ENCODE data around the gene MBD5. TPM values are rescaled to one million over a fixed set of nuclear protein-coding genes. Genes with fewer than 3 reads are reported as not detected.

Gene MBD5
- total RNA-seq, 2 donors from 2014 or later, result 38.2 to 44.7 TPM

GRCh38 chr2:148167241-148167766 lies 146.4 kb downstream of the MBD5 start:
- no peak for DNase-seq (ENCODE audit: low spot score)
- Histone ChIP-seq H3K9me3 (no peaks in the 10 kb centered on the region), H3K4me1 (replicated peaks) (no peaks in the 10 kb centered on the region), H3K4me3 (no peak overlapping the region), H3K27ac (no peak overlapping the region), H3K27me3 (replicated peaks; ENCODE audit: insufficient read depth) (no peaks in the 10 kb centered on the region), H3K36me3 (no peaks in the 10 kb centered on the region)
- intact Hi-C loops (cut with DNase I), result no loop called here
- TF ChIP-seq POLR2AphosphoS5 (IDR thresholded peaks at IDR 0.05) (no peak), POLR2A (IDR thresholded peaks at IDR 0.05) (no peak)
- TF ChIP-seq, protein P1, sequence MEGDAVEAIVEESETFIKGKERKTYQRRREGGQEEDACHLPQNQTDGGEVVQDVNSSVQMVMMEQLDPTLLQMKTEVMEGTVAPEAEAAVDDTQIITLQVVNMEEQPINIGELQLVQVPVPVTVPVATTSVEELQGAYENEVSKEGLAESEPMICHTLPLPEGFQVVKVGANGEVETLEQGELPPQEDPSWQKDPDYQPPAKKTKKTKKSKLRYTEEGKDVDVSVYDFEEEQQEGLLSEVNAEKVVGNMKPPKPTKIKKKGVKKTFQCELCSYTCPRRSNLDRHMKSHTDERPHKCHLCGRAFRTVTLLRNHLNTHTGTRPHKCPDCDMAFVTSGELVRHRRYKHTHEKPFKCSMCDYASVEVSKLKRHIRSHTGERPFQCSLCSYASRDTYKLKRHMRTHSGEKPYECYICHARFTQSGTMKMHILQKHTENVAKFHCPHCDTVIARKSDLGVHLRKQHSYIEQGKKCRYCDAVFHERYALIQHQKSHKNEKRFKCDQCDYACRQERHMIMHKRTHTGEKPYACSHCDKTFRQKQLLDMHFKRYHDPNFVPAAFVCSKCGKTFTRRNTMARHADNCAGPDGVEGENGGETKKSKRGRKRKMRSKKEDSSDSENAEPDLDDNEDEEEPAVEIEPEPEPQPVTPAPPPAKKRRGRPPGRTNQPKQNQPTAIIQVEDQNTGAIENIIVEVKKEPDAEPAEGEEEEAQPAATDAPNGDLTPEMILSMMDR (IDR thresholded peaks at IDR 0.05), result no peak

- 91% methylated on average over 1 of the region's 1 CpG for WGBS
- H3K4me3 ChIP-seq, result no peak overlapping the region
- intact Hi-C loops (cut with DNase I), result no loop called here
- no peak overlapping the region for H3K27ac ChIP-seq
- TF ChIP-seq POLR2A (IDR thresholded peaks at IDR 0.05), result no peak
- TF ChIP-seq, protein P1 (IDR thresholded peaks at IDR 0.05), result no peak
- TF ChIP-seq POLR2AphosphoS5 (IDR thresholded peaks at IDR 0.05), result no peak
- H3K9me3 ChIP-seq, result no peaks in the 10 kb centered on the region
- H3K36me3 ChIP-seq, result no peaks in the 10 kb centered on the region
- no peaks in the 10 kb centered on the region for H3K4me1 ChIP-seq (replicated peaks)
- no peak for DNase-seq (ENCODE audit: low spot score)
- H3K27me3 ChIP-seq (replicated peaks; ENCODE audit: insufficient read depth), result no peaks in the 10 kb centered on the region
These were observed 147.0 kb downstream of the MBD5 start for GRCh38 chr2:148167855-148168254.

DNA sequence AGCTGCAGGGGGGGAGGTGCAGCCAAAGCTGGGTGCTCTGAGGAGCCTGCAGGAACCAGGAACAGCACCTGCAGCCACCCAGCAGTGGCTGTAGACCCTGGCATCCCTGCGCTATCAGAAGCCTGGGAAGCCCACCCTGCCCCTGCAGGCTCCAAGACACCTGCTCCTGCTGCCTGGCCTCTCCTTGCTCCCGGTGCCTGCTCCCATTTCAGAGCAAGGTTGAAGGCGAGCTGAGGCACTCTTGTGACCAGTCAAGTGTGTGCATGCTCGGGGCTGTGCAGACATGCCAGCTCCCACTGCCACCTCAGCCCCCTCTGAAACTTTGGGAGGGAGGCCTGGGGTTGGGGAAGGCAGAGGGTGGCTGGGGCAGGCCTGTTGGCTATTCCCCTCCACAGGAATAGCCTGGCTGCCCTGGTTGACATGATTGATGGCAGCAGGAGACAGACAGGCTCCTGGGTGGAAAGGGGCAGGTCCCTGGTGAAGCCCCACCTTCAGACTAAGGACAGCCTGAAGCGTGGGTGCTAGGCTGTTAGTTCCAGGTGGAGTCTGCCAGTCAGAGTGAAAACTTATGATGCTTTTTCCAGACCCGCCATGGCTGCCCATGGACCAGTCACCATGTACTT lies 151.4 kb downstream of the MBD5 start:
- Histone ChIP-seq H3K4me1 (replicated peaks) (no peaks in the 10 kb centered on the region), H3K27me3 (replicated peaks; ENCODE audit: insufficient read depth) (no peaks in the 10 kb centered on the region), H3K36me3 (no peaks in the 10 kb centered on the region), H3K9me3 (no peaks in the 10 kb centered on the region), H3K27ac (no peak overlapping the region), H3K4me3 (no peak overlapping the region)
- TF ChIP-seq POLR2AphosphoS5 (IDR thresholded peaks at IDR 0.05), result no peak
- TF ChIP-seq POLR2A (IDR thresholded peaks at IDR 0.05), result no peak
- TF ChIP-seq, protein P1 (IDR thresholded peaks at IDR 0.05), result no peak
- WGBS, result 92% methylated on average over 5 of the region's 6 CpGs
- intact Hi-C loops (cut with DNase I), result no loop called here
- no peak for DNase-seq (ENCODE audit: low spot score)

GRCh38 chr2:148173168-148173567 lies 152.3 kb downstream of the MBD5 start:
- H3K36me3 ChIP-seq, result no peaks in the 10 kb centered on the region
- TF ChIP-seq POLR2A (IDR thresholded peaks at IDR 0.05), result no peak
- TF ChIP-seq, protein P1 (IDR thresholded peaks at IDR 0.05), result no peak
- TF ChIP-seq POLR2AphosphoS5 (IDR thresholded peaks at IDR 0.05), result no peak
- intact Hi-C loops (cut with DNase I), result no loop called here
- WGBS, result 97% methylated on average over 12 of the region's 12 CpGs
- no peaks in the 10 kb centered on the region for H3K4me1 ChIP-seq (replicated peaks)
- H3K27ac ChIP-seq, result no peak overlapping the region
- H3K9me3 ChIP-seq, result no peaks in the 10 kb centered on the region
- H3K4me3 ChIP-seq, result no peak overlapping the region
- DNase-seq (ENCODE audit: low spot score), result no peak
- H3K27me3 ChIP-seq (replicated peaks; ENCODE audit: insufficient read depth), result no peaks in the 10 kb centered on the region

DNA sequence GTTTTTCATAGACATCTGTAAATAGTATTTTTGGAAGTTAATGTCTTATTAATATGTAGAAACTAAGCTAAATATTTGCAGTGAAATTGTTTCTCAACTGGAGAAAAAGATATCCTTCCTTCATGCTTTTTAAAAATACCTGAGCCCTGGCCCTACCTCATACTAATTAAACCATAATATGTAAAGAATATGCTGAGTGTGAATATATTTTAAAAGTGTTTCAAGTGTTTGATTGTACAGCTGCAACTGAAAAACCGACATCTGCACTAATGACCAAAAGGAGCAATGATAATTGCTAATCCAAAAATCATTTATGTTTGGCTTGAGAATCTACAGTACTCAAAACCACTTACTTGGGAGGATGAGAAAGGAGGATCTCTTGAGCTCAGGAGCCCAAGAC lies 156.7 kb downstream of the MBD5 start:
- H3K4me3 ChIP-seq, result no peak overlapping the region
- 83% methylated on average over 1 of the region's 1 CpG for WGBS

More for the DNA sequence above, 156.7 kb downstream of the MBD5 start:
- intact Hi-C loops (cut with DNase I), result no loop called here
- TF ChIP-seq POLR2A (IDR thresholded peaks at IDR 0.05) (no peak), POLR2AphosphoS5 (IDR thresholded peaks at IDR 0.05) (no peak)
- TF ChIP-seq, protein P1 (IDR thresholded peaks at IDR 0.05), result no peak
- no peaks in the 10 kb centered on the region for H3K4me1 ChIP-seq (replicated peaks)
- no peaks in the 10 kb centered on the region for H3K36me3 ChIP-seq
- no peaks in the 10 kb centered on the region for H3K9me3 ChIP-seq
- no peak for DNase-seq (ENCODE audit: low spot score)
- no peaks in the 10 kb centered on the region for H3K27me3 ChIP-seq (replicated peaks; ENCODE audit: insufficient read depth)
- no peak overlapping the region for H3K27ac ChIP-seq

Measured in prostate gland (tissue), 2 donors.